Activated naive CD4-positive, alpha-beta T cell treated with anti-CD3 and anti-CD28 coated beads for 36 hours (primary cell): ENCODE results near the gene SLC66A3. TPM values are rescaled to one million over a fixed set of nuclear protein-coding genes. Genes with fewer than 3 reads are reported as not detected.
A peak's percentile ranks its signal among the peaks of the same experiment; 100 is the strongest.

Experiments used
- CTCF ChIA-PET: fragments of 350-600 bp; sonication (Branson Sonifier 250); formaldehyde crosslinking; loops from one replicate; lab custom pipeline; 2021; ENCODE audit warnings: antibody characterized with exemption; lab: Charles Lee
- DNase-seq: peaks from one replicate; pipeline ENCODE4 v3.0.0-alpha.2; 2020
- H3K27ac Mint-ChIP-seq: one replicate; pipeline ENCODE4 v1.8.0; 2021; ENCODE audit warnings: mild to moderate bottlenecking, mixed read lengths
- H3K27me3 Mint-ChIP-seq: one replicate; pipeline ENCODE4 v1.8.0; 2021; ENCODE audit warnings: low read depth, mixed read lengths
- H3K36me3 Mint-ChIP-seq: one replicate; pipeline ENCODE4 v1.8.0; 2021; ENCODE audit warnings: low read depth, mixed read lengths
- H3K4me1 Mint-ChIP-seq: one replicate; pipeline ENCODE4 v1.8.0; 2021; ENCODE audit warnings: low read depth, mixed read lengths
- H3K4me3 Mint-ChIP-seq: one replicate; pipeline ENCODE4 v1.8.0; 2021; ENCODE audit warnings: mild to moderate bottlenecking, moderate library complexity, mixed read lengths
- H3K9me3 Mint-ChIP-seq: one replicate; pipeline ENCODE4 v1.8.0; 2021; ENCODE audit warnings: mixed read lengths
- intact Hi-C: fragments of 100-400 bp; cut with micrococcal nuclease; formaldehyde crosslinking; loops from one replicate; pipeline ENCODE4 v1.15.1; 2023
- total RNA-seq, 2 experiments: library from RNA; stranded (reverse); gene quantifications; one replicate each; pipeline ENCODE4 v1.2.3, GENCODE V29; 2021

The SLC66A3 gene
- total RNA-seq, 2 experiments from 2014 or later: 10.1 to 11.0 TPM

GRCh38 chr2:11127761-11128160, 27.5 kb upstream of the SLC66A3 start:
- CTCF ChIA-PET: interaction anchor here (6.5 kb wide), 1 partner anchor 295 kb away, joined by 93 read pairs; no protein-coding TSS in a partner anchor
- H3K27ac Mint-ChIP-seq: no peak overlapping the region
- intact Hi-C loops: no loop called here
- no peak overlapping the region for H3K4me3 Mint-ChIP-seq
- H3K4me1 Mint-ChIP-seq: peaks cover 18% of the 10 kb centered on the region
- no peaks in the 10 kb centered on the region for H3K9me3 Mint-ChIP-seq
- no peaks in the 10 kb centered on the region for H3K36me3 Mint-ChIP-seq
- no peak for DNase-seq
- no peaks in the 10 kb centered on the region for H3K27me3 Mint-ChIP-seq

GRCh38 chr2:11128243-11128951, 26.9 kb upstream of the SLC66A3 start:
- Mint-ChIP-seq H3K27ac (no peak overlapping the region), H3K9me3 (no peaks in the 10 kb centered on the region), H3K36me3 (no peaks in the 10 kb centered on the region), H3K4me1 (peaks cover 21% of the 10 kb centered on the region), H3K27me3 (no peaks in the 10 kb centered on the region), H3K4me3 (no peak overlapping the region)
- CTCF ChIA-PET: interaction anchor here (0.6 to 6.5 kb wide), 5 partner anchors 20 to 456 kb away, joined by 3 to 93 read pairs (median 3); no protein-coding TSS in a partner anchor
- no peak for DNase-seq
- intact Hi-C loops: no loop called here

GRCh38 chr2:11129598-11130449, 25.4 kb upstream of the SLC66A3 start:
- H3K4me3 Mint-ChIP-seq: peak overlapping the region; percentile 57
- no peaks in the 10 kb centered on the region for H3K9me3 Mint-ChIP-seq
- no peaks in the 10 kb centered on the region for H3K36me3 Mint-ChIP-seq
- DNase-seq: peak; percentile 89
- no peaks in the 10 kb centered on the region for H3K27me3 Mint-ChIP-seq
- H3K4me1 Mint-ChIP-seq: peaks cover 21% of the 10 kb centered on the region
- intact Hi-C loops: loop anchor here (1.0 to 5.0 kb wide), 3 partner anchors 218 to 337 kb away; partner anchors contain the start of genes E2F6 and KCNF1
- CTCF ChIA-PET: interaction anchor here (0.6 to 6.5 kb wide), 10 partner anchors 13 to 455 kb away, joined by 3 to 93 read pairs (median 5); partner anchors contain the start of gene PDIA6
- H3K27ac Mint-ChIP-seq: peak overlapping the region; percentile 71

- Mint-ChIP-seq H3K36me3 (no peaks in the 10 kb centered on the region), H3K4me1 (peaks cover 21% of the 10 kb centered on the region), H3K4me3 (no peak overlapping the region), H3K27me3 (peaks cover under 1% of the 10 kb centered on the region), H3K9me3 (no peaks in the 10 kb centered on the region), H3K27ac (no peak overlapping the region)
- DNase-seq: no peak
- CTCF ChIA-PET: interaction anchor here (0.6 to 6.5 kb wide), 21 partner anchors 8 to 452 kb away, joined by 3 to 93 read pairs (median 11); partner anchors contain the start of genes E2F6 and SLC66A3
- intact Hi-C loops: loop anchor here (5.0 kb wide), 2 partner anchors 219 to 336 kb away; partner anchors contain the start of genes E2F6 and KCNF1
These were observed 23.9 kb upstream of the SLC66A3 start for GRCh38 chr2:11131166-11131920.

GRCh38 chr2:11132036-11132671, 23.1 kb upstream of the SLC66A3 start:
- DNase-seq: no peak
- Mint-ChIP-seq H3K9me3 (no peaks in the 10 kb centered on the region), H3K4me1 (peaks cover 21% of the 10 kb centered on the region), H3K36me3 (no peaks in the 10 kb centered on the region), H3K4me3 (peak overlapping the region; percentile 72), H3K27me3 (peaks cover 2% of the 10 kb centered on the region), H3K27ac (peak overlapping the region; percentile 79)
- intact Hi-C loops: loop anchor here (1.0 to 5.0 kb wide), 9 partner anchors 23 to 550 kb away; partner anchors contain the start of genes E2F6, KCNF1 and SLC66A3
- CTCF ChIA-PET: interaction anchor here (0.6 to 6.5 kb wide), 39 partner anchors 8 to 557 kb away, joined by 3 to 93 read pairs (median 6); partner anchors contain the start of genes E2F6, ROCK2 and SLC66A3

- peak overlapping the region; percentile 72 for H3K4me3 Mint-ChIP-seq
These were observed 21.9 kb upstream of the SLC66A3 start for GRCh38 chr2:11133238-11133935.

GRCh38 chr2:11133936-11134320, 21.3 kb upstream of the SLC66A3 start:
- Mint-ChIP-seq H3K27me3 (peaks cover 2% of the 10 kb centered on the region), H3K4me1 (peaks cover 21% of the 10 kb centered on the region), H3K27ac (no peak overlapping the region), H3K36me3 (no peaks in the 10 kb centered on the region), H3K4me3 (no peak overlapping the region), H3K9me3 (no peaks in the 10 kb centered on the region)
- intact Hi-C loops: loop anchor here (2.0 to 5.0 kb wide), 3 partner anchors 209 to 333 kb away; partner anchors contain the start of genes E2F6 and KCNF1
- CTCF ChIA-PET: interaction anchor here (0.7 to 6.5 kb wide), 14 partner anchors 9 to 453 kb away, joined by 3 to 93 read pairs (median 9); partner anchors contain the start of gene SLC66A3
- DNase-seq: no peak

More at GRCh38 chr2:11133238-11133935, 21.9 kb upstream of the SLC66A3 start:
- Mint-ChIP-seq H3K9me3 (no peaks in the 10 kb centered on the region), H3K27me3 (peaks cover 2% of the 10 kb centered on the region), H3K36me3 (no peaks in the 10 kb centered on the region), H3K4me1 (peaks cover 21% of the 10 kb centered on the region), H3K27ac (peak overlapping the region; percentile 79)
- no peak for DNase-seq
- intact Hi-C loops: loop anchor here (2.0 to 5.0 kb wide), 3 partner anchors 209 to 334 kb away; partner anchors contain the start of genes E2F6 and KCNF1
- CTCF ChIA-PET: interaction anchor here (0.7 to 6.5 kb wide), 46 partner anchors 8 to 1720 kb away, joined by 3 to 93 read pairs (median 5); partner anchors contain the start of genes E2F6 and SLC66A3

GRCh38 chr2:11134349-11134748, 20.9 kb upstream of the SLC66A3 start:
- CTCF ChIA-PET: interaction anchor here (0.7 to 4.9 kb wide), 6 partner anchors 9 to 449 kb away, joined by 4 to 93 read pairs (median 16); partner anchors contain the start of gene SLC66A3
- Mint-ChIP-seq H3K9me3 (no peaks in the 10 kb centered on the region), H3K36me3 (no peaks in the 10 kb centered on the region), H3K4me3 (no peak overlapping the region), H3K4me1 (peaks cover 21% of the 10 kb centered on the region), H3K27ac (no peak overlapping the region), H3K27me3 (peaks cover 2% of the 10 kb centered on the region)
- intact Hi-C loops: loop anchor here (5.0 kb wide), 2 partner anchors 222 to 333 kb away; partner anchors contain the start of genes E2F6 and KCNF1
- DNase-seq: no peak

GRCh38 chr2:11140492-11140891, 14.8 kb upstream of the SLC66A3 start:
- no peak overlapping the region for H3K4me3 Mint-ChIP-seq
- no peaks in the 10 kb centered on the region for H3K36me3 Mint-ChIP-seq
- CTCF ChIA-PET: interaction anchor here (0.7 kb wide), 1 partner anchor 22 kb away, joined by 3 read pairs; no protein-coding TSS in a partner anchor
- peaks cover 1% of the 10 kb centered on the region for H3K9me3 Mint-ChIP-seq
- no peak for DNase-seq
- intact Hi-C loops: no loop called here
- H3K27ac Mint-ChIP-seq: no peak overlapping the region
- H3K27me3 Mint-ChIP-seq: peaks cover 2% of the 10 kb centered on the region
- H3K4me1 Mint-ChIP-seq: no peaks in the 10 kb centered on the region

- Mint-ChIP-seq H3K27me3 (peaks cover 2% of the 10 kb centered on the region), H3K9me3 (peaks cover 3% of the 10 kb centered on the region), H3K36me3 (no peaks in the 10 kb centered on the region), H3K4me3 (no peak overlapping the region), H3K27ac (no peak overlapping the region), H3K4me1 (no peaks in the 10 kb centered on the region)
- intact Hi-C loops: no loop called here
- DNase-seq: no peak
- CTCF ChIA-PET: interaction anchor here (3.7 kb wide), 1 partner anchor 10 kb away, joined by 27 read pairs; a partner anchor contains a TSS
These were observed 13.9 kb upstream of the SLC66A3 start for GRCh38 chr2:11141319-11141718.
